HG02588 (cell line): ENCODE measurements around the gene HEBP2.
"Not testable (repeated sequence)": the region's sequence is repeated elsewhere in the genome, so short reads cannot be mapped to it uniquely, and the experiment has no call there.

ENCODE experiments used
- ATAC-seq: cut with Tn5 transposase; IDR thresholded peaks from one replicate; pipeline ENCODE4 v1.9.1; 2021; ENCODE audit warnings: mild to moderate bottlenecking, moderate library complexity; ENCODE audit not compliant: unreplicated experiment

The HEBP2 gene

DNA sequence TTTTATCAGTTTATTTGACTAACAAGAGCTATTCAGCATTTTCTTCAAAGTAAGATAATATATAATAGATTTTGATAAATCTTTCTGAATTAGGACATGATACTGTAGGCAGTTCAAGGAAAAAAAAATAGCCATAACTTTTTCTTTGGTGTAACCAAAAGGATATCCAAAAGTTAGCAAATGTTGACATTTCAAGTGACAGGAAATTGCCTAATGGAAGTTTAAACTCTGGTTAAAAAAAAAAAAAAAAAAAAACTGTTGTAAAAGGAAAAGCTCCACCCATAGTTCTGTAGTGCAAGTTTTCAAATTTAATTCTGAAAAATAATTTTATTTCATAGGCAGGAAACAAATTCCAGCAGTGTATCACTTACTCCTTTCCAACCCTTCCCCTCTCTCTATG lies 18.8 kb downstream of the HEBP2 start:
- no peak for ATAC-seq

DNA sequence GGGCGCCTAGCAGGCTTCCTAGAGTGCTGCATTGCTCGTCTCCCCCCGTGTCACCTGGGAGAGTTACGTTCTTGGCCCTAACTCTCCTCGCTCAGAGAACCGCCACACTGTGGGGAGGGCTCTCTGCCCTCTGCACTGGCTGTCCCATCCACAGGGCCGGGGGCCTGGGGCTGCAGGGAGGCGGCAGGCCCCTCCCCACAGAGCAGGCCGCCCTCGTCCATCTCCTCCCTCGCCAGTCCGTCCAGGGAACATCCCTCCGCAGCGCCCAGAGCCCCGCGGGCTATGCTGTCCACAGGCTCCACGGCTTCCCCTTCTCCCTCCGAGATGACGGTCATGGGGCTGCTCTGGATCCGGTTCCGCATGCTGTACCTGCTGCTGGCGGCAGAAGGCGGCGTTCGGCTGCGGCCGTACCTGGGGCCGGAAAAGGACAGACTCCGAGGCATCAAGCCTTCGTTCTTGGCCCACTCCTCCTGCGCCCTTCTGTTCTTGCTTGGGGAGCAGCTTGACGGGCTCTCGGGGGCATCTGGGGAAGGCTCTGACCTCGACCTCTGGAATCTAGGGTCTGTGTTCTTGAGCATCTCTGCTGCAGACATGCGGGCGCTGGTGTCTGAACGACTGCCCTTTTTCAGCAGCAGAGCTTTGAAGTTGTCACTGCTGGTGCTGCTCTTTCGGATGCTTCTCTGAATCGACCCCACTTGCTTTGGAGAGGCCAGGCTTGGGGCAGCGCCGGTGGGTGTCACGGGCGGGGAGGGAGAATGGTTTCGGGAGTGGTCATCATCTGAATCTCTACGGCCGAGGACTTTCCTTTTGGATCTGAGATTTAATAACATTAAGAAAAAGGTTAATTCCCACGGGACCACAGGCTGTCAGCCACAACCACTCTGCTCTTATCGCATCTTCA lies 20.2 kb downstream of the HEBP2 start:
- ATAC-seq: no peak

DNA sequence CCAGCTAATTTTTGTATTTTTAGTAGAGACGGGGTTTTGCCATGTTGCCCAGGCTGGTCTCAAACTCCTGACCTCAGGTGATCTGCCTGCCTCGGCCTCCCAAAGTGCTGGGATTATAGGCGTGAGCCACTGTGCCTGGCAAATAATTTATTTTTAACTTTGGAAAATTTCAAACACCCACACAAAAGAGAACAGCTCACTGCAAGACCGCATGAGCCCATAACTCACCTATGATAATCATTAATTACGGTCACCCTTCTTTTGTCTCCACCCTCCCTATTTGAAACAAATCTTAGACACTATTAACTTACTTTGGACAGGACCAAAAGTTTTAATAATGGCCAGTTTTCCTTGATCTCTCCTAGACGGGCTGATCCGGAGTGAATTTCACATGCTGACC lies 21.2 kb downstream of the HEBP2 start:
- ATAC-seq: not testable (repeated sequence)

DNA sequence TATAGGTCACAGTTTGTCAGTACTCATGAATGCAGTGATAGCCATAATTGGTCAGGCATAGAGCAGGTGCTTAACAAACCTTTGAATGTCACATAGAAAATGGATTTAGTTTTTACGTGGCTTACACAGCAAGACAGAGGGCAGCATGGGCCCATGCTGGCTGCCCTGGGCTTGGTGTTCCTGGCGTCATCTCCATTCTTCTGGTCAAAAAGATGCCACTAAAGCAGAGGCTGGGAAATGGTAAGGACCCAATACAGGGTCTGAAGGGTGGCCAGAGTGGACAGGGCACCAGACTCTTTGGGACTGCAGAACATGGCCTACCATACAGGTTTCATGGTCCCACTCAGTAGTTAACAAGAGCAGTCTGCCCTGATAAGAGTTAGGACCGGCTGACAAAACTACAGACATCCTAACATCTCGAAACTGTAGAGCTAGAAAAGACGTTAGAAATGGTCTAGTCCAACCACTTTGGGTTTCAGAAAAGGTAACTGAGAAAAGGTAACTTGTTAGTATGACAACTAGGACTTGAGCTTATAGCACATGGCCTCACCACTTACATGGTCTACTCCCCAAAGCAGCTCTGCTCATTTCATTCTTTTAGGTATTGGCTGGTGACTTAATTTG lies 22.6 kb downstream of the HEBP2 start:
- ATAC-seq: no peak

DNA sequence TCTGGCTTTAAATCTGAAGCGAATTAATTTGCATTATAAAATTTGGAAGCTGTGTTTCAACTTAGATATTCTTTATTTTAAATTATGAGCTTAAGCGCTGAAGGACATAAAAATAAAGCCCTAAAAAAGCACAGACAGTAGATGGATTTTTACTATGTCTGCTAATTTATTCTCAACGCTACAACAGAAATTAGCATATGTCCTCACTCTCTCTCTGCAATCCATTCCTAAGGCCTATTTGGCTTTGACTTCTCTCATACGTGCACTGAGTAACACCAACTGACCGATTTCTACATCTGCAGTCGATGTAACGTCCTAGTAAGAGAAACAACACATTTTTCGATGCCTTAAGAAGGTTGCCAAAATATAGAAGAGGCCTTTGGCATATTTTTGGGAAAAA lies 23.7 kb downstream of the HEBP2 start:
- ATAC-seq: no peak

DNA sequence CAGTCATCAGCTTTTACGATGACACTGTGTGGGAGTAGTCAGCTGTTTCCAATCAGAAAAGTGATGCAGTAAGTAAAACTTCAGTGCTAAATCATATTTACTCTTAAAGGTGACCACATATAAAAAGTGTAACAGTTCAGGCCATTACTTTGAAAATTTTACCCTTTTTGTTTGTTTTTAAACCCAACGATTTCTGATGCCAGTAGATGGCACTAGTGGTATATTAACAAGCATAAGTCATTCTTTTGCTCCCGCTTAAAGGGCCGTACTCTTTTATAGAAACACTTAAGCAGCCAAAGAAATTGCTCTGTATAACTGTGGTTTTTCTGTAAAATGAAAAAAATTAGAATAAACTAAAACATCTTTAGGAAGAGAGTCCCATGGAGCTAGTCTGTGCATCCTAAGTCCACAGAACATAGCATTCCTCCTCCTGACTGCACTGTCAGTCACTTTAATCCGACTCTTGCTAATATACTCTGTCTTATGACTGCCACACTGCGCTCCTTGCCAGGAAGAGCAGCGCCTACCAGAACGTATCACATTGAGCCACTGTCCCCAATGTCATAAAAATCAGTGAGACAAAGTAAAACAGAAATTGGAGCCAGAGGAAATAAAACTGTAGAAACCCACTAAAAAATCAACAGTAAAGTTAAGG lies 25.0 kb downstream of the HEBP2 start:
- no peak for ATAC-seq

DNA sequence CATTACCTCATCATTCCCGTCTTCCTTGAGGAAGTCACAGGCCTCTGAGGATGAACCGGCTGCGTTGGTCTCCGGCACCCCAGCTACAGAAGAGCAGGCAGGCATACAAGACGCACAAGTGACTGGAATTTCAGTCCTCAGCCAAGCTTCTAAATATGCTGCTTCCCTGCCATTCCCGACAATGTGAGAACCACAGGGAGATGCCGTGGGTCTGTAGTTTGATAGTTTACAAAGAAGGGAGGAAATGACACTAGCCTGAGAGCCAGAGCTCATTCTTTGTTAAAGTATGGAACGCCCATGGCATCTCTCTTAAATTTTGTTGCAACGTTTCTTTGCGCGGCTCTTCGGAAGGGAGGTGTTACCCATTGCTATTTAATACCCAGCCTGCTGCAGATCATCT lies 25.7 kb downstream of the HEBP2 start:
- ATAC-seq: no peak

DNA sequence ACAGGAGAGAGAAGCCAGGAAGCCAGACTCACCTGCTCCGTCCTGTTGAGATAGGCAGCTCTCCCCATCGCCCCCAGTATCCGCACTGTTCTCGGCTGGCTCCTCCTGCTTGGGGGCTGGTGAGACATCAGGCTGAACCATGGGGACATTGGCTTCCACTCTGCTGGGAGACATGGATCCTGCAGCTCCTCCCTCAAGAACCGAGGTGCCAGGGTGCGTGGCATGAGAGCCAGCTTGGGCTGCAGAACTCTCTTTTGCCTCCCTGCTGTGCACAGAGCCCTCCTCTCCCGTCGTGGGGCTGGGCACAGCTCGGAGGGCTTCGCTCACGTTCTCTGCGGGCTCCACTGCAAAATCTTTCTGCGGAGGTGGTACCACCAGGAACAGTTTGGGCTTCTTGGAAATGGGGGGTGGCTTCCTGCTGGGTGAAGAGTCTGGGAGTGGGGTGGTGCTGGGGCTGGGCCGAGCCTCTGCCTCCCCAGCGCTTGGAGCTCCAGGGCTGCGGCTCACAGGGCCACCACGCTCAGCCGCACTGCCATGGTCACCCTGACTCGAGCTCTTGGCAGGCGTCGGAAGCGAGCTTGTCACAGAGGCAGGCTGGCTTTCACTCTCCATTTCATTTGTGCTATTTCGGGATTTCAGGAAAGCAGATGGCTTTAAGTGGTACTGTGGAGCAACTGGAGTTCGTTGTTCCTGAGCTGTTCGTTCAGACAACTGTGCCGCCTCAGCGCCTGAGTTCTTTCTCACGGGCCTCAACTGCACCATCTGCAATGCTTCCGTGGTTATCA lies 26.5 kb downstream of the HEBP2 start:
- ATAC-seq: no peak

DNA sequence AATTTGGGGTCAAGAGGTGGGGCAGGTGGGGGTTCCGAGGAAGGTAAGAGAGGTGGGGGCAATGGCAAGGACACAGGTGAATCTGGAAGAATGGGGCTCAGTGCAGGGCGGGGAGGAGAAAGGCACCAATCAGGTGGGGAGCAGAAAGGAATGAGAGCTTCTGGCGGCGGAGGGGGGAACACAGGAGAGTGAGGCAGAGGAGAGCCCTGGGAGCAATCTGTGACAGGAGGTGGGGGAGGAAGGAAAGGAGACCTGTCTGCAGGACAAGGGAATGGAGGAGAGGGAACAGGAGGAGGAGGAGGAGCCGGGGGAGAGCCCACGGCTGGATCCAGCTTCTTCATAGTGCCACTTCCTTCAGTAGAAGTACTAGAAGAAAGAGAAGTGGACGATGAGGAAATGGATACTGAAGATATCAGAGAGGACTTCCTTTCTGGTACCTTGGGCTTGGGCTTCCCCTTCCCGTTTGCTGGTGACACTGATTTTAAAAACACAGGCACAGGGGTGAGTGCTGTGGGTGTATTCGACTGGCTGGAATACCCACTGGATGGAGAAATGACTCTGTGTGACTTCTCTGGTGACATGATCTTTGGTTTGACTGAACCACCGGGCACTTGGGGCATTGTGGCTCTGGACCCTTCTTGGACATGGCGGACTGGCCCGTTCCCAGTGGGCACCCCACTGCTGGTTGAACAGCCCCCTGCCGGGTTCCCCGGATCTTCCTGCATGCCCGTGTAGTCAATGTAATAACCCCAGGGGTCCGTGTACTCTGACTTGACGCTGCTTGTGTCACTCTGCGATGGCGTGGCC lies 27.4 kb downstream of the HEBP2 start:
- no peak for ATAC-seq

DNA sequence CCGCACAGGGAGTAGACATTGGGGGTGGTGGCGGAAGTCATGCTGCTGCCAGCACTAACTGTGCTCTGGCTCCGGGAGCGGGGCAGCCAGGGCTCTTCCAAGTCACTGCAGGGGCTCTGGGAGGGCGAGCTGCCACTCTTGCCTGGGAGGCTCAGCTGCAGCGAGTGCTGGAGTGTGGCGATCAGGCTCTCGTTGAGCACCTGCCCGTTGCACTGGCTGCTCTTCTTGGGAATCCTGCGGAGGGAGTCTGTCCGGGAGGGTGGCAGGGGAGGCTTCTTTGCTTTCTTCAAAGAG lies 28.0 kb downstream of the HEBP2 start:
- ATAC-seq: no peak

DNA sequence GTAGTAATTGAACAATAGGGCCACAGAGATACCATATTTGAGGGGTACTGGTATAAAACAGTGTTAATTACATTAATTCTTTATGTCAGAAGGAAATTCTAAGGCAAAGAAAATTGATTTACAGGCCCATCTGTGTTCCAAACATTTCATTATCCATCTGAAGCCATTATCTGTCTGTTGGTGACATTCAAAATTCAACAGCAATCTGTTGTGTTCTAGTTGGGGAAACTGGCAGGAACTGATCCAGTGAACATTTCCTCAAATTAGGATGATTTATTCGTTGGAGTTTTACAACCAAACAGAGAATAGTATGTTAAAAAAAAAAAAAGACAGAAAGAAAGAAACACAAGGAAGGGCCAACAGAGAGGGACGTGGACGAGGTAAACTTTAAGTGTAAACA lies 30.1 kb downstream of the HEBP2 start:
- no peak for ATAC-seq

DNA sequence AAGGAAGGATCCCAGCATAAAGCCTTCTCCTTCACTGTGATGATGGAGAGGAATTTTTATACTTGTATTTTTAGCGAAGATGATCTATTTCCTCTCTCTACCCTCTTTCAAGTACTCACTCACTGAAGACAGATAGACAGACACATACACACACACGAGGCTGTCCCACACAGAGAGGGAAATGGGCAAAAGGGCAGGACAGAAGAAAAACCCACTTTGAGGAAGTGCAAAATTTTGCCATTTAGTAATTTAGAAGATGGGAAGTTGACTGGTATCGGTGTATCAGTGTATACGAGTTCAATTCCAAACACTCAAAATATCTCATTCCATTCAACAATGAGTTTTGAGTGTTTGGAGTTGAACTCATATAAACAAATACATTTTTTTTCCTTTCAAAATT lies 30.9 kb downstream of the HEBP2 start:
- ATAC-seq: no peak

DNA sequence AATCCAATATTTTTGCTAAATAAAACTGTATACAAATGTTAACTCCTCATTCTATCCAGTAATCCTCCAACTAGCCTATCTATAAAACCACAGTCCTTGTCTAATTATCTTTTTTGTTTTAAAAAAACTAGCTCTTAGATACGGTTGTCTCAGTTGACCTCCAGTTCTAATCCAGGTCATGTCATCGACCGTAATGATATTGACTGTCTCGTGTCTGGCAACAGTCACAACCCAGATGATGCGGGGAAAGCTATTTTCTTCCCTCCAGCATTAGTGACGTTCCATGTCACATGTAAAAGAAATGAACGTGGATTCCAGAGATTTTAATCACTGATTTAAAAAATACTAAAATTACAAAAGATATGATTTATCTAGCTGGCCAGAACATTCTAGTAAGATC lies 35.5 kb downstream of the HEBP2 start:
- no peak for ATAC-seq

DNA sequence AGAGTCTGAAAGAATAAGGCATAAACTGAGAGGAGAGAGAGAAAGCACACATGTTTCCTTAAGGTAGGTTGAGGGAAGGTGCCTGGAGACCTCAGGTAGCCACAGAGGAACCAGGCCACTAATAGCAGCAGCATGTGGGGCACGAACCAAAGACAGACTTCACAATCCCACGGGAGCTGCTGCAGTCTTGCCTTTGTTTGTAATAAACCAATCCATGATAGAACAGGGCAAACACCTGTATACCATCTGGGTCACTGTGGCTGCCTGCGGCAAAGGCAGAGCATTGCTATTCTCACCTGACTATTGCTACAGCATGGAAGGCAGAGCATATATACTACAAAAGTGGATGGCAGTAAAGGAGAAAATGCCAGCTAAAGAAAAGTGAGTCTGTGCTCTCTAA lies 36.3 kb downstream of the HEBP2 start:
- ATAC-seq: no peak

DNA sequence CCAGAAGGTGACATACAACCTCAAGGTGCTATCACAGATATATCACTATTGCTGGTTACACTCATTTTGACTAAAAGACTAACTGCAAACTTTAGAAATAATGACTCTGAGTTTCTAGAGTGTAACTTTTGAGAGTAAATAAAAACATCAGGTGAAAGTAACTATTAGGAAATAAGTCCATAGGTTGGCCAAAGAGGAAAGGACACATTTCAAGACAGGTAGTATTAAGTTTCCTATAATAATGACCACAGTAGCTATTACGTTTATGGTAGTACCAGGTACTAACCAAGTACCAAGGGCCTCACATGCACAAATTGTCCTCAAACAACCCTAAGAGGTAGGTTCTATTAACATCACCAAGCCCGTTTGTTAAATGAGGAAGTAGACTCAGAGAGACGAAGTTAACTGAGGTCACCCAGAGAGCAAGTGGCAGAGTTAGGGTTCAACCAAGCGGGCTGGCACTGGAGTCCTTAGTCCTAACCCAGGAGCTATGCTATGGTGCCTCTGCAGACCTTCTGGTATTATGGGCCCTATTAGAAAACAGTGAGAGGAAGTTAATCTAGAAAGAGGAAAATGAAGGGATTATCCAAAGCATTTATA lies 36.8 kb downstream of the HEBP2 start:
- ATAC-seq: no peak

DNA sequence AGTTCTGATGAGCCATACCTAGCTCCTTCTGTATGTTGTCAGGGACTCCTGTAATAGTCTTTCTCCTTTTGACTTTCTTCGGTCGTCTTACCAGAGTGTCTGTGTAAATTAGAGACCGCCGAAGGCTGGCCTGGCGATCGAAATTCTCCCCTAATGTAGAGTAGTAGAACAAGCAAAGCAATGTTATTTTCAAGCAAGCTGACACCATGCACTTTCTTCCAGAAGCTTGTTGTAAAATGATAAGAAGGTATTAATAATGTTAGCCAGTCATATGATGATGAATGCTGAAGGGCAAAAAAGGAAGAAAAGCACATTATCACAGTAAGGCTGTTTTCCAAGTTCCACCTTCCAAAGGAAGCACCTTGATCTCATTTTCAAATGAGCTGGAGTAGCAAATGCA lies 37.9 kb downstream of the HEBP2 start:
- ATAC-seq: no peak

DNA sequence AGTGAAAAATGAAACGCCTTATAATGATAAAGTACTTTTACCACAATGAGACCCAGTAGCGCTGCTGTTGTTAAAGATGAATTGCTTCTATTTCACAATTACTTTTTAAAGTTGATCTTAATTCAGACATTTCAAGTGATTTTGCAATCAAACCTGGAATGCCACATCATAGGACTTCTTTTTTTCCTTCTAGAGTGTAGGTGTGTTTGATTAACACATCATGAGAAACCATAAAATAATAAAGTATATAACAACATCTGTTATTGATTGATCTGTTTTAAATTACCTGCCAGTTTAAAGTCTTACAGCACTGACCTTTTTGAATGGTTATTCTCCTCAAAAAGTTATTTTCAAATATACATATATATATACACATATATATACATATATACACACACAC lies 38.6 kb downstream of the HEBP2 start:
- no peak for ATAC-seq

DNA sequence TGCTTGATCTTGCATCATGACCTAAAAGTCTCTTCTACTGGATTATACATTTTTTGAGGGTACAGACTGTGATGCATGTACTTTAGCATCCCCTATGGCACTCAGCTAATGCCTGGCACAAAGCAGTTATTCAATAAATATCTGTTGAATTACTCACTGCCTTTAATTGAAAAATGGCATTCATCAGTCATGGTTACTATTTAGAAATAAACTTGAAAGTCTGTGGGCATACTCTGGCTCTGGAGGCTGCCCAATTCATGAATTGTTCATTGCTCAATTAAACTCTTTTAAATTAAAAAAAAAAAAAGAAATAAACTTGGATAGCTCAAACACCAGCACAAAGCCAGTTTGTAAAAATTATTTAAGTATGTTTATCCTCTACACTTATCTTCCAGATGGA lies 40.0 kb downstream of the HEBP2 start:
- no peak for ATAC-seq

DNA sequence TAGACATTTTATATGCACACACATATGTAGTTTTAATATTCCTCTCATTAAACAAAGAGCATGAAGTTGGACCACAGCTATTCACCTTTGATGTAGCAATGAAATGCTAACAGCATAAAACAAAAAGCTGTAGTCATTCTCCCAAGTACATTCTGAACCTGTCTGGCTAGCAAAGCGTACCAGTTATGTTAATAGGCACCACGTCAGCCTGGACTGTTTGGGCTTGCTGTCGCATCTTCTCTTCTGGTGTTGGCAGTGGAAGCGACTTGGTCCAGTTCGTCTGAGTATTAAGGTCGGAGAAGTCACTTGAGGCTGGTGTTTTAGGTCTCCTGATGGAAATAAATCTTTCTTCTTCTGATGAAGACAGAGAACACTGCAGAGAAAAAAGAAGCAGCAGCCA lies 42.8 kb downstream of the HEBP2 start:
- ATAC-seq: no peak

DNA sequence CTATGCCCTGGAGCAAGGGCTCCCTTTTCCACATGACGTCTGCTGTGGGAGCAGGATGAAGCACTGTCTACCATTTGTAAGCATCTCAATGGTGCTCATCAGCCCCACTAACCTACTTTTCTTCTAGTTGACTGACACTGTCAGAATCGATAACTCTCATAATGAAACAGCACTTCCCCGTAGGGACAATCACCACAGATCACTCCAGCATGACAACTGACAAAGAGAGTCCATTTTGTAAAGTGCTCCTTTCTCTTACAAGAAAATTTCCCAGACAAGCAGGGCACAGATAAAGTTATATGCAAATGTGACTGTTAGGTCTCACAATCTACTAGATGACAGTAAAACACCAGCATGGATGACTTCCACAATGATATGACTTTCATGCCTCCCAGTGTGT lies 46.4 kb downstream of the HEBP2 start:
- no peak for ATAC-seq
